Fibroblast of peridontal ligament (primary cell): ENCODE results near the gene ZNF747.
"Not testable (repeated sequence)": the region's sequence is repeated elsewhere in the genome, so short reads cannot be mapped to it uniquely, and the experiment has no call there.

Experiments used
- DNase-seq: peaks from one replicate; pipeline ENCODE4 v3.0.0-alpha.2; 2010; ENCODE audit errors: extremely low read depth

The ZNF747 gene

GRCh38 chr16:30557957-30558788 is 23.5 kb upstream of the ZNF747 start, which contains the start of gene ZNF764:
TSS of gene ZNF764 (minus strand) at chr16:30558374. CDS start at chr16:30558182, 192 bp downstream.
- DNase-seq: peak; percentile 98

GRCh38 chr16:30557707-30557956 is 23.0 kb upstream of the ZNF747 start:
- DNase-seq: no peak

DNA sequence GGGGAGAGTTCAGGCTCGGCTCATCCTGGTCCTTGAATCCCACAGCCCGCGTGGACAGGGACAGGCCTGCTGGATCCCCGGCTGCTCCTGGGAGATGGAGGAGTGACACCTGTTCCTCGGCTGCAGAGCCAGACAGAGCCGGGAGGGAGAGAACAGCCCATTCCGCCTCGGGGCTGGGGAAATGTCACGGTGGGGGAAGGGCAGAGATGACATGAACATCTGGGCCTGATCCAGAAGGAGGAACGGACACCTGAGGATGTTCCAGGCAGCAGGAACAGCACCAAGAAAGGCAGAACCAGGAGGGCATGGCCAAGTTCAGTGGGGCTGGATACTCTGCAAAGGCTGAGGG is 21.4 kb upstream of the ZNF747 start:
- DNase-seq: no peak

DNA sequence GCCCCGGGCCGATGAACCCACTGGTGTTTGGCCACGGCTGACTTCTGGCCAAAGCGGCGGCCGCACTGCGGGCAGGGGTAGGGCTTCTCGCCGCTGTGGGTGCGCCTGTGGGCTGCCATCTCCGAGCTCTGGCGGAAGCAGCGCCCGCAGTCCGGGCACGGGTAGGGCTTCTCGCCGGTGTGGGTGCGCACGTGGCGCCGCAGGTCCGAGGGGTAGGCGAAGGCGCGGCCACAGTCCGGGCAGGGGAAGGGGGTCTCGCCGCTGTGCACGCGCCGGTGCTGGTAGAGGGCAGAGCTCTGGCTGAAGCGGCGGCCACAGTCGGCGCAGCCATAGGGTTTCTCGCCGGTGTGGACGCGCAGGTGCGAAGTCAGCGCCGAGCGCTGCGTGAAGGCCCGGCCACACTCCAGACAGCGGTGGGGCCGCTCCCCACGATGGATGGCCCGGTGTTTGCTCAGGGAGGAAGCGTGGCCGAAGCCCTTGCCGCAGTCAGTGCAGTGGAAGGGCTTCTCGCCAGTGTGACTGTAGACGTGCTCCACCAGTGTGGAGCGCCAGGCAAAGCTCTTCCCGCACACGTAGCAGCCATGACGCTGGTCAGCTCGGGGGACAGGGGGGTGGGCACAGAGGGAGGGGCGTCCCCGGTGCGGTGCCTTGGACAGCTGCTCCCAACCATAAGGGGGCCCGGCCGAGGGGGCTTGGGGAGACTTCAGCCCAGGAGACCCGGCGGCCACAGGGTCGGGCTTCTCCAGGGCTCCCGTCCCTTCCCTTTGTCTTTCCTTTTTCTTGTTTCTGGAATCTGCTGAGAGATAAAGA is 20.9 kb upstream of the ZNF747 start:
- DNase-seq: no peak

DNA sequence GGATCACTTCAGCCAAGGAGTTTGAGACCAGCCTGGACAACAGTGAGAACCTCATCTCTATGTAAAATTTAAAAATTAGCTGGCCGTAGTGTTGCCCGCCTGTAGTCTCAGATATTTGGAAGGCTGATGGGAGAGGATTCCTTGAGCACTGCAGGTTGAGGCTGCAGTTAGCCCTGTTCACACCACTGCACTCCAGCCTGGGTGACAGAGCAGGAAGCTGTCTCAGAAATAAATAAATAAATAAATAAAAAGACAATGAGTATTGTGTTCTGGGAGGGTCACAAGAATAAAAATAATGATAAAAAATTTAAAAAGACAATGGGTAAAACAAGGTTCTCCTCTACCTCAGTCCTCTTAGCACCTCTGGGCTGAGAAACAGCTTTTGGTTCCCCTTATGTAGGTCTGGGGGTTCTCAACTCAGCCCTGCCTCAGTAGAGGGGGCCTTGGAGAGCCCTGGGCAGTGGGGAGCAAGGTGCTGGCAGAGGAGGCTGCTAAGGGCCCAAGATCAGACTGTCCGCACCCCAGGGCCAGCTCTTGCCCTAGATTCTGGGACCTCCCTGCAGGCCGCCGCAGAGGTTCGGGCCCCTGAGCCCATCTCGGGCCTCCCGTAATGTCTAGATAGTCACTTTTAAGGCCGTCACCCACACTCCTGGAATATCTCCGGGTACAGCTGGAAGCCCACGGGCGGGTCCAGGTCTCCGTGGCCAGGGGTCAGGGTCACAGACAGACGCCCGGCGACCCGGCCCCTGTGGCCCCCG is 20.1 kb upstream of the ZNF747 start:
- no peak for DNase-seq

DNA sequence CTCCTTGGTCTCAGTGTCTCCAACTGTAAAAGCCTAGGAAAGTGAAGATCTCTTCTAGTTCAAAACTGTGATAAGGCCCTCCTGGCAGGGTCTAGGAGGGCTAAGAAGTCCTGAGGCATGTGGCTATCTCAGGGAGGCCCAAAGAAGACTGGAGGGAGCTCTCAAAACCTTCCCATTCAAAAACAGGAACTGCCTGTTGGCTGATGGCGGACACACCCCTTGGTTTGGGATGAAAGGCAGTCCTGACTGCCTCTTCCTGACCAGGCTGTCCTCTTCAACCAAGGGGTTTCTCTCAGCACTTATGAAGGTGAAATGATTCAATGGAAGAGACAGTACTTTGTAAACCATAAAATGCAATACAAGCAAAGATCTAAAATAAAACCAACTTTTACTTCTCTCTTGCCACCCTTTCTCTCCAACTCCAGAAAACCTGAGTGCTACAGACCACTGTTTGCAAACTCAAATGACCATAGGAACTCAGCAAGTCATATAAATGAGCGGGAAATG is 18.8 kb upstream of the ZNF747 start:
- no peak for DNase-seq

DNA sequence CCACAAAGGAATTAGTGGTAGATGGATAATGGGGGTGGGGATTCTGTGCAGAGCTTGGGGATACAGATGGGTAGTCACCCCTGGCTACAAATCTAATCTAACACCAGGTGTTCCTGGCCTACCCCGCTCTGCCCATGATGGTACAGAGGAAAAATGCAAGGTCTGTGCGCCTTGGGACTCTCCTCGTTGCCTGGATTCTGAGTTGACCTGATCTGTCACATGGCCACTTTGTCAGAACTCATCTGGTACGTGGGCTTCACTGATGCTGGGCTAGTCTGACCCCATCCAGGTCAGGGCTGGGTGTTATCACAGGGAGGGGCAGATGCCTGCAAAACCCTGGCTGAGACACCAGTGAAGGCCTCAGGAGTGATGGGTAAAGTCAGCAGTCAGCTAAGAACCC is 18.3 kb upstream of the ZNF747 start:
- DNase-seq: no peak

- DNase-seq: no peak
Observed at GRCh38 chr16:30551781-30552180, 17.1 kb upstream of the ZNF747 start.

- no peak for DNase-seq
Observed at GRCh38 chr16:30548416-30549253, 14.0 kb upstream of the ZNF747 start.

DNA sequence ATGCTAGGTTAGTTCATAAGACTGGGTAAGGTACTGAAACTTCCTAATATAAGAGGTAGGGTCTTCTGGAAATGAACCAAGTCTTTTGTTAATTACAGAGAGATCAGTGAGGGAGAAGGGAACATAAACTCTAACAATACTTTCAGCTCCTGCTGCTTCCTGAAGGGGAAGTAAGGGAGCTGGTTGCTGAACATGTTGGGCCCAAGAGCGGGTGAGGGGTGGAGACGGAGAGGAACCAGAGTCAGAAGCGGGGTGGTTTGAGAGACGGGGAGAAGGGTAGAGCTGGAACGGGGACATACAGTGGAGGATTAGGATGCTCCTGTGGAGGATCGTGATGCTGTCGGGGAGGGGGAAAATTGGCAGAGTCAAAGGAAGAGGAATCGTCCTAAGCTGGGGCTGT is 11.5 kb upstream of the ZNF747 start:
- DNase-seq: no peak

DNA sequence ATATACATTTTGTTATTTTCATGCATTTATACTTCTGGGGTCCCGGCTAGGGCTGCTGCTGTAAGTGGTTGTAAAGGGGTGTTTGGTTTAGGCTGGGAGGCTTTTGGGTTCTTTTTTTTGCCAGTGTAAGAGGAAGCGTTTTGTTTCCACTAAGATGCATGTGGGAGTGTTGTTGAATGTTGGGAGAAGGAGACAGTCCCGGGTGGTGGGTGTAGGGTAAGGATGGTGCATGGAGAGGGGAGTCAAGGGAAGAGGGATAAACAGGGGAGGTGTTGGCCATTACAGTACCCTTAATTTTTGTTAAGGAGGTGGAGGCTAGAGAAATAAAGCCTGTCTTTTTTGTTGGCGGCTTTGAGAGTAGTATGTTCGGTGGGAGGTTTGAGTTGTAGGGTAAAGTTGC is 8.4 kb upstream of the ZNF747 start:
- DNase-seq: no peak

- DNase-seq: peak; percentile 47
Observed at GRCh38 chr16:30541502-30542329, 7.1 kb upstream of the ZNF747 start.

DNA sequence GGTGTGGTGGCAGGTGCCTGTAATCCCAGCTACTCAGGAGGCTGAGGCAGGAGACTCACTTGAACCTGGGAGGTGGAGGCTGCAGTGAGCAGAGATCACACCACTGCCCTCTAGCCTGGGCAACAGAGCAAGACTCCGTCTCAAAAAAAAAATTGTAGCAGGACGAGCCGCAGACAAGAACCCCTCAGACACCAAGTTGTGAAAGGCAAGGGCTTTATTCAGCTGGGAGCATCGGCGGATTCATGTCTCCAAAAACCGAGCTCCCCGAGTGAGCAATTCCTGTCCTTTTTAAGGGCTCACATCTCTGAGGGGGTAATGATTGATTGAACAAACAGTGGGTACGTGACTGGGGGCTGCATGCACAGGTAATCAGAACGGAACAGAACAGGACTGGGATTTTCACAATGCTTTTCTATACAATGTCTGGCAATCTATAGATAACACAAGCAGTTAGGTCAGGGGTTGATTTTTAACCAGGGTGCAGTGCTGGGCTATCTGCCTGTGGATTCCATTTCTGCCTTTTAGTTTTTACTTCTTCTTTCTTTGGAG is 6.3 kb upstream of the ZNF747 start:
- DNase-seq: not testable (repeated sequence)

GRCh38 chr16:30539986-30540526 is 5.4 kb upstream of the ZNF747 start:
- DNase-seq: not testable (repeated sequence)

DNA sequence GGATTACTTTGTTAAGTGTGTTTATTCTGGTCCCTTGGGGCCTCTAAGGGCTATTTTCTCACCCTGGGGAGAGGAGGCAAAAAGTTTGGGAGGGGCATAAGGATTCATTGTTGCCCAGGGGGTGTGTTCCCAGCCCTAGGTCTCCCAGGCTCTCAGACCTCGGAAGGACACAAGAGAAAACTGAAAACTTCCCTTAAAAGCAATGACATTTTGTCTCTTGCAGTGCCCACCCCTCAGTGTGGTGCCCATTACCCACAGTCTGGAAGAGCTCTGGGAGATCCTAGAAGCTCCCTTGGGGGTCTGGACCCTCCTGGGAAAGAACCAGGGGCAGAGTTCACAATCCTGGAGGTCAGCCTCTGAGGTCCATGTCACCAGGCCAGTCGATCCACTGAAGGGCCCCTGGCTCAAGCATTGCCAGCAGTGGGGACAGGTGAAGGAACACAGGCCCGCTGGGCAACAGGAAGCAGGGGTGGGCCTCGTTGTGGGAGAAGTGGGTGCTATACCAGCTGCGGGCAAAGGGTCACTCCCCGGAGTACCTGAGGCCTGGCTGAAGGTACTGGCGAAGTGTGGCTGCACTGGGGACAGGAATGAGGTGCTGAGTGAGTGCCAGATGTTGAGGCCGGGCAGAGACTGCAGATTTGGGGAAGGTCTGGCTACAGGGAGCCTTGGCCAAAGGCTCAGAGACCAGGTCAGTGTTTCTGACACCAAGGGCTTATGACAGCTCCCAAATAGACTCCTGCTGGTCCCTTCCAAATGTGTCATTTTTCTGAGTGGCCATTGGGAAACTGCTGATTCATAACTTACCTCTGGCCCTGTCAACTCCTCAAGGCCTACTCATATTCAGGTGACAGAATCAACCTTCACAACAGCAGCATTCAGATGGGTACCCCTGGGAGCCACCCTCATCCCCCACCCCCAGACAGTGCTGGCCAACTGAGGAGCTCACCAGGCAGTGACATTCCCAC is 4.6 kb upstream of the ZNF747 start:
- no peak for DNase-seq

- DNase-seq: not testable (repeated sequence)
Observed at GRCh38 chr16:30536391-30537024, 1.9 kb upstream of the ZNF747 start.

DNA sequence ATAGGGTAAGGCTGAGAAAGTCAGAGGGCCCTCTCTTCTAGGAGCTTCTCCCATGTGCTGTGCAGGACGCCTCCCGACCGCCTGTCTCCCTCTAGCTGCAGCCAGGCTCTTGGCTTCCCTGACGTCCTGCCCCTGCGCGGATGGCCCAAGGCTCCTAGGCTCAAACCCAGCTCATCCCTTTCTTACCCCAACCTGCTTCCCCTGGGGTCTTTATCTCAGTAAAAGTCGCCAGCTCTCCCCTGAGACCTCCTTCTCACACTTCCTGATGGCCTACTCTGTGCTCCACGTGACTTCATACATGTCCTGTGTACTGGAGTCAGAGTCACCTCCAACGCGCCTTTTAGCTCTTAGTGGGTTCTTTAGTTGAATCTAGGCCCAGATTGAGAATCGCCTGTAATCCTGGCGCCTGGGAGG is 1.1 kb upstream of the ZNF747 start:
- peak; percentile 68 for DNase-seq

GRCh38 chr16:30535106-30535776 is 583 bp upstream of the ZNF747 start:
- DNase-seq: no peak
